ENCODE measurements around the gene NNT.
"Not testable (repeated sequence)": the region's sequence is repeated elsewhere in the genome, so short reads cannot be mapped to it uniquely, and the experiment has no call there.

Gene NNT

GRCh38 chr5:43694027-43694426 is 91.0 kb downstream of the NNT start:
- Histone ChIP-seq H3K9me2 (replicated peaks; ENCODE audit: insufficient read depth, low read length) (no peaks in the 10 kb centered on the region), H3K27ac (ENCODE audit: low read depth, low read length) (no peak overlapping the region), H3K4me3 (ENCODE audit: insufficient read depth, low read length, poor library complexity, severe bottlenecking) (no peak overlapping the region), H3K36me3 (ENCODE audit: low read length) (peaks cover 45% of the 10 kb centered on the region), H3K9ac (ENCODE audit: low read length) (no peak overlapping the region), H3K79me2 (ENCODE audit: insufficient read depth, low read length) (no peaks in the 10 kb centered on the region; the same call in 1 of the 2 replicates), H3K4me2 (ENCODE audit: low read depth, low read length, poor library complexity, severe bottlenecking) (no peak overlapping the region), H3F3A (ENCODE audit: insufficient read depth) (no peaks in the 10 kb centered on the region; the same call in 1 of the 2 replicates), H3K27me3 (ENCODE audit: low read length) (no peaks in the 10 kb centered on the region), H2AFZ (ENCODE audit: low read depth, low read length, severe bottlenecking) (no peak overlapping the region), H3K9me3 (ENCODE audit: insufficient read depth, low read length) (peaks cover 24% of the 10 kb centered on the region; the same call in 1 of the 2 replicates), H4K20me1 (ENCODE audit: low read depth, low read length) (no peaks in the 10 kb centered on the region)
- TF ChIP-seq CTCF (IDR thresholded peaks at IDR 0.05; ENCODE audit: insufficient read depth, low read length, poor library complexity, severe bottlenecking) = no peak
- TF ChIP-seq EZH2phosphoT487 (conservative IDR thresholded peaks at IDR 0.05; ENCODE audit: low read length) = no peak

GRCh38 chr5:43696444-43696843 is 93.5 kb downstream of the NNT start:
- H3K79me2 ChIP-seq (ENCODE audit: insufficient read depth, low read length); H3K4me2 ChIP-seq (ENCODE audit: low read depth, low read length, poor library complexity, severe bottlenecking); H3K9me2 ChIP-seq (replicated peaks; ENCODE audit: insufficient read depth, low read length); H3K9ac ChIP-seq (ENCODE audit: low read length); H3F3A ChIP-seq (ENCODE audit: insufficient read depth); H3K4me3 ChIP-seq (ENCODE audit: insufficient read depth, low read length, poor library complexity, severe bottlenecking); H4K20me1 ChIP-seq (ENCODE audit: low read depth, low read length); H2AFZ ChIP-seq (ENCODE audit: low read depth, low read length, severe bottlenecking); H3K27ac ChIP-seq (ENCODE audit: low read depth, low read length); H3K27me3 ChIP-seq (ENCODE audit: low read length): not testable (repeated sequence)
- Histone ChIP-seq H3K36me3 (ENCODE audit: low read length) (peaks cover 47% of the 10 kb centered on the region), H3K9me3 (ENCODE audit: insufficient read depth, low read length) (peaks cover 24% of the 10 kb centered on the region; the same call in 1 of the 2 replicates)

- TF ChIP-seq EZH2phosphoT487 (conservative IDR thresholded peaks at IDR 0.05; ENCODE audit: low read length) (no peak), CTCF (IDR thresholded peaks at IDR 0.05; ENCODE audit: insufficient read depth, low read length, poor library complexity, severe bottlenecking) (no peak)
- Histone ChIP-seq H3K4me3 (ENCODE audit: insufficient read depth, low read length, poor library complexity, severe bottlenecking) (no peak overlapping the region), H3K36me3 (ENCODE audit: low read length) (peaks cover 53% of the 10 kb centered on the region), H3F3A (ENCODE audit: insufficient read depth) (no peaks in the 10 kb centered on the region), H3K9me3 (ENCODE audit: insufficient read depth, low read length) (peaks cover 18% of the 10 kb centered on the region; the same call in 1 of the 2 replicates), H3K27ac (ENCODE audit: low read depth, low read length) (no peak overlapping the region), H3K9me2 (replicated peaks; ENCODE audit: insufficient read depth, low read length) (no peaks in the 10 kb centered on the region), H2AFZ (ENCODE audit: low read depth, low read length, severe bottlenecking) (no peak overlapping the region), H3K79me2 (ENCODE audit: insufficient read depth, low read length) (no peaks in the 10 kb centered on the region; the same call in 1 of the 2 replicates), H3K9ac (ENCODE audit: low read length) (no peak overlapping the region), H3K27me3 (ENCODE audit: low read length) (no peaks in the 10 kb centered on the region), H3K4me2 (ENCODE audit: low read depth, low read length, poor library complexity, severe bottlenecking) (no peak overlapping the region), H4K20me1 (ENCODE audit: low read depth, low read length) (no peaks in the 10 kb centered on the region)
Observed at GRCh38 chr5:43699910-43700309, 96.9 kb downstream of the NNT start.

GRCh38 chr5:43700601-43701000 is 97.6 kb downstream of the NNT start:
- Histone ChIP-seq H4K20me1 (ENCODE audit: low read depth, low read length) (no peaks in the 10 kb centered on the region), H3K36me3 (ENCODE audit: low read length) (peaks cover 53% of the 10 kb centered on the region), H3K4me3 (ENCODE audit: insufficient read depth, low read length, poor library complexity, severe bottlenecking) (no peak overlapping the region), H3K27ac (ENCODE audit: low read depth, low read length) (no peak overlapping the region), H3K79me2 (ENCODE audit: insufficient read depth, low read length) (no peaks in the 10 kb centered on the region; the same call in 1 of the 2 replicates), H2AFZ (ENCODE audit: low read depth, low read length, severe bottlenecking) (no peak overlapping the region), H3F3A (ENCODE audit: insufficient read depth) (no peaks in the 10 kb centered on the region), H3K9me2 (replicated peaks; ENCODE audit: insufficient read depth, low read length) (no peaks in the 10 kb centered on the region), H3K27me3 (ENCODE audit: low read length) (no peaks in the 10 kb centered on the region), H3K4me2 (ENCODE audit: low read depth, low read length, poor library complexity, severe bottlenecking) (no peak overlapping the region), H3K9me3 (ENCODE audit: insufficient read depth, low read length) (peaks cover 12% of the 10 kb centered on the region; the same call in 1 of the 2 replicates), H3K9ac (ENCODE audit: low read length) (no peak overlapping the region)
- TF ChIP-seq EZH2phosphoT487 (conservative IDR thresholded peaks at IDR 0.05; ENCODE audit: low read length) = no peak
- no peak for TF ChIP-seq CTCF (IDR thresholded peaks at IDR 0.05; ENCODE audit: insufficient read depth, low read length, poor library complexity, severe bottlenecking)

Measured in SU-DHL-6 (cell line).